Measurements from ENCODE around the gene KAZN. TPM values are rescaled to one million over a fixed set of nuclear protein-coding genes. Genes with fewer than 3 reads are reported as not detected.
"Not testable (repeated sequence)": the region's sequence is repeated elsewhere in the genome, so short reads cannot be mapped to it uniquely, and the experiment has no call there.

Gene KAZN
- polyA plus RNA-seq (2014; cell fraction: cytosol; rRNA removed), result 6.1 and 8.1 TPM in 2 replicates
- 5.6 and 13.4 TPM in 2 replicates for polyA plus RNA-seq (2014; cell fraction: nucleus; rRNA removed)

DNA sequence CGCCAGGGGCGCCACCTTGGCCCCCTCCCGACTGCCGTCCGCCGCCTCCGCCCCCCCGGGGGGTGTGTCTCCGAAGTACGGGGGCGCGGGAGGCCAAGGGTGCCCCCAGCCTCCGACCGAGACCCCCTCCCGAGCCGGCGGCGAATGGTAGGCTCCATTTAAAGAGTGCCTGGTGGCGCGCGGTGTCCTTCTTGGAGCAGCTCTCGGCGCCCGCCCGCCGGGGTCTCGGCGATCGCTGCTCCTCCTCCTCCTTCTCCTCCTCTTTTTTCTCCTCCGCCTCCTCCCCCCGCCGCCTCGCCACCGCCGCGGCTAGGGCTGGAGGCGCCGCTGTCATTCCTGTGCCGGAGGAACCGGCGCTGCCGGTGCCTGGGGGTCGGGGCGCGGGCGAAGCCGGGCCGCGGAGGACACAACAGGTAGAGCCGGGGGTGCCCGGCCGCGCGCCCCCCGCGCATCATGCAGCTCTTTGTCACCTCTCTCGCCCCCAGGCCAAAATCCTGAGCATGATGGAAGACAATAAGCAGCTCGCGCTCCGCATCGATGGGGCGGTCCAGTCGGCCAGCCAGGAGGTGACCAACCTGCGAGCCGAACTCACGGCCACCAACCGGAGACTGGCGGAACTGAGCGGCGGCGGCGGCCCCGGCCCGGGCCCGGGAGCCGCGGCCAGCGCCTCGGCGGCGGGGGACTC lies at the start of gene KAZN:
TSS of gene KAZN (plus strand) at position 188 of the 685 bp plus-strand sequence.
- peak; percentile 84 for DNase-seq (ENCODE audit: low spot score)

DNA sequence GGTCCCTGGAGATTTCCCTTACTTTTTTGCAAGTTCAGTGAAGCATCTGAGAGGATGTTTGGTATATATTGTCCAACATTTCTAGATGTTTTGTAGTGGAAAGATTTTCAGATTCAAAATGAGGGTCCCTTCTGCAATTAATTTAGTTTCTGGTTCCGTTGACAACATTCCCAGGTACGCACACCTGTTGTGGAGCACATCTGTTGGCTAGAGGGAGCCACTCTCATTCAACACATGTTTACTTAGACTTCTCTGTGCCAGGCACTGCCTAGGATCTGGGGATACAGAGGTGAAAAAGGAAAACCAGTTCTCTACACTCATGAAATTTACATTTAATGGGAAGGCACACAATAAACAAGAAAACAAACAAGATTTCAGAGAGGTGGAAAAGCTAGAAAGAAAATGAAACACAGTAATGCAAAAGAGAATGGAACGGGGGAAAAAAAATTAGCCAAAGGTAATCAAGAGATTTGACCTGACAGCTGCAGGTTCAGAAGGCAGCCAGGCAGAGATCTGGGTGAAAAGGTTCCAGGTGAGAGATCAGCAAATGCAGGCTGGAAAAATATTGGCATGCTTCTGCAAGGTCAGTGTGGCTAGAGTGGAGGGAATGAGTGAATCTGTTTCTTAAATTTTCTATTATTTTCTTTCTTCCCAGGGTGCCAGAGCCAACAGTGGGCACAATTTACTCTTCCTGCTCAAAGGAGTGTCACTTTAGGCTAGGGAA lies 48.4 kb upstream of the KAZN start:
- DNase-seq (ENCODE audit: low spot score), result no peak

DNA sequence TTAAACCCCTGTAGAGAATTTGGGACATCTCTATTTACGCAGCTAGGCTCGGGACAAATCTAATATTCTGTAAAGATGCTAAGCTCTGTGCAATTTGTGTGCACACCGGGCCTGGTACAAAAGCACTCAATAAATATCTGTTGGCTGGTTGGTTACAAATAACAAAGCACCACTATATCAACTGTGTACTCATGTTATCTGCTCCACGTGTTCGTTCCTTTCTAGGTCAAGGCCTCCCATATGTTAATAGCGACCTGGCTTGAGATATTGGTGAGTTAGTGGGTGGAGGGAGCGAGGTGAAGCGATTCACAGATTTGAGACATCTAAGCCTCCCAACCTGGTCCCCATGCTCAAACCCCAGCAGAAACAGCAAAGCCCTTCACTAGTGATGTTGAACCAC lies 47.1 kb upstream of the KAZN start:
- no peak for DNase-seq (ENCODE audit: low spot score)

DNA sequence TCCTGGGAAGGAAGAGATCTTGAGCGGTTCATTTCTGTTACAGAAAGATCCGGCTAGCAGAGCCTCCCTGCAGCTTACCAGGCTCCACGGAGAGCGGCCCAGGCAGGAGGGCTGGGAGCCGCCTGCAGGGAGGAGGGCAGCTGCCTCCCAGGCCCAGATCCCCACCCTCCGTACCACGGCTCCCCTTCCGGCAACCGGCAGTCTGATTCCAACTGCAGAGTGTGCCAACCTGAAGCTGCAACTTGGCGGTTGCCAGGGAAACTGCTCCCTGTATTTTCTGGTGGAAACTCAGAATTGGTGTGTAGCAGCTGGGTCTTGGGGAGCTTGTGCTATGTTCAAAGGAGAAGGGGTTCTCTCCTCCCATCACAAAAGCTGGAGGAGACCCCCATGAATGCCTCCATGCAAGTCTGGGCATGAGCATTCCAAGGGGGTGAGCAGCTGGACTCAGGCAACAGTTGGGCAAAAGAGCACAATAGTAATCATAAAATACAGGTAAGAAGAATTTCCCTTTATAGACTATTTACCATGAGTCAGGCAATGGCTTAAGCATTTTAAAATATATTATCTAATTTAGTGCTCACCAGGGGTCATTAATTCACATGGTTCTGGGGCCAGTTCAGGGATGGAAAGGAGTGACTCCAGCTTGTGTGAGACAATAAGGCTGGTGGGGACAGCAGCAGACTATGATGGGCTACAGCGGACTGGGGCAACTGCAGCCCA lies 46.1 kb upstream of the KAZN start:
- no peak for DNase-seq (ENCODE audit: low spot score)

DNA sequence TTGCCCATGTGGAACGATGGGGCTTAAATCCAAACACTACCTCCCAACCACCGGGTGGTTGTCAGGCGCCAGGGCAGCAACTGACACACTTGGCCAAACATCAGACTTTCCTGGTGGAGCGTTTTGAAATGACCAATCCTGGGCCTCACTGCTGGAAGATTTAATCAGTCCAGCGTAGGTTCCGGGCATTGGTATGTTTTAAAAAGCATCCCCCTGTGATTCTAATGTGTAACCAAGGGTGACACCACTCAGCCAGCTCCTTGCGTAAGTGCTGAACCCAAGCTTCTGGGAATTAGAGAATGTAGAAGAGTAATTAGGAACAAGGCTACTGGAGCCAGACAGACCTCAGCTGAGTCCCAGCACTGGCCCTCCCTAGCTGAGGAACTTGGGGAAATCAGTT lies 44.8 kb upstream of the KAZN start:
- DNase-seq (ENCODE audit: low spot score), result no peak

DNA sequence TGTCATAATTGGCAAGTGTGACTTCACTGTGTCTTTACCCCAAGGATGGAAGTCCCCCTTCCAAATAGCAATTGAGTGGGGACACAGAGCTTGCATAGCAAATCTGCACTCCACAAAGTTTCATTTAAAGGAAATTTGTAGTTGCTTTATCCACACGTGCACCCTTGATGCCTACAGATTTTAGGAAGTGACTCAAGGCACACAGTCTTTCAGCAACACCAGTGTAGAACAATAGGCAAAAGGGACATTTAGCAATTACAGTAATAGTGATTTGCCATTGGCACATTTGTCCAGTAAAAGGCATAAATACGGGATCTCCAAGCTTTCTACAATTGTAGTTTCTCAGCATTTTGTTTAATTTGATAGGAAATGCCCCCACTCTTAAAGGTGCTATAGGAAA lies 43.4 kb upstream of the KAZN start:
- no peak for DNase-seq (ENCODE audit: low spot score)

DNA sequence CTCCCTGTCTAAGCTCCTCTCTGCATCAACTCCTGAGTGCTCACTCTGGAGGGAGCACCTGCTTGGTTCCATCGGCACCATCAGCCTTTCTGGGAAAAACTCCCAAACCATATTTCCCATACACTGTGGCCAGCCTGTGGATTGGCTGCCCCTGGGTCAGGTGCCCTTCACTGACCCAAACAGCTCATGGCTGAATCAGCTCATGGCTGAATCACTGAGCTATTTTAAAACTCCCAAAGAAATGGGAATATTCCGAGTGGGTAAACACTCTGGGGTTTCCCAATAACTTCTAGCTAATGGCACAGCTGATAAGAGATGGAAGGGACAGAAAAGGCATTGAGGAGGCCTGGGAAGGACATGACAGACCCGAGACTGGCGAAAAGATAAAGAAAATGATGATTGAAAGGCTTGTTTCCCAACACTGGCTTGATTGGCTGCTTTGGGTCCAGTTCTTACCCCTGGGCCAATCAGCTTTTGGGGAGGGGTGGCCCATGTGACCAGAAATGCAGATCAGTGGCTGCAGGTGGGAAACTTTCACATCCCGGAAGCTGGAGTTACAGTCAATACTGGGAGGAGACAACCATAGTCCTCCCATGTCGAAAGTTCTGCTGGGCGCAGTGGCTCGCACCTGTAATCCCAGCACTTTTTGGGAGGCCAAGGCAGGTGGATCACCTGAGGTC lies 37.3 kb upstream of the KAZN start:
- no peak for DNase-seq (ENCODE audit: low spot score)

DNA sequence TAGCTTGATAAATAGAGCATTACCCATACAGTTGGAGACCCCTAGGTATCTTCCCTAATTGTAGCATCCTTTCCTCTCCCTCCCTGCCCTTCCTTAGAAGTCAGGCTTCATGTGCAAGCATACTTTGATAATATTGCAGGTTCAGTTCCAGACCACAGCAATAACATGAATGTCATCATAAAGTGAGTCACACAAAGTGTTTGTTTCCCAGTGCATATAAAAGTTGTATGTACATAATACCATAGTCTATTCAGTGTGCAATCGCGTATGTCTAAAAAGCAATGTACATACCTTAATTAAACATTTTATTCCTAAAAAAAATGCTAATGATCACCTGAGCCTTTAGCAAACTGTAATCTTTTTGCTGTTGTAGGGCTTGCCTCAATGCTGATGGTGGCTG lies 33.4 kb upstream of the KAZN start:
- DNase-seq (ENCODE audit: low spot score), result no peak

DNA sequence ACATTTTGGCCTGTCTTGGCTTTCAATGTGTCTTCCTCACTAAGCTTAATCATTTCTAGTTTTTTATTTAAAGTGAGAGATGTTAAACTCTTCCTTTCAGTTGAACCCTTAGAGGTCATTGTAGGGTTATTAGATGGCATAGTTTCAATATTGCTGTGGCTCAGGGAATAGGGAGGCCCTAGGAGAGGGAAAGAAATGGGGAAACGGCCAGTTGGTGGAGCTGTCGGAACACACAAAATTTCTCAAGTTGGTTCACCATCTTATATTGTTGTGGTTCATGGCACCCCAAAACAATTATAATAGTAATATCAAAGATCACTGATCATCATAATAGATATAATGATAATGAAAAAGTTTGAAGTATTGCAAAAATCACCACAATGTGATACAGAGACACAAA lies 31.4 kb upstream of the KAZN start:
- DNase-seq (ENCODE audit: low spot score), result no peak

DNA sequence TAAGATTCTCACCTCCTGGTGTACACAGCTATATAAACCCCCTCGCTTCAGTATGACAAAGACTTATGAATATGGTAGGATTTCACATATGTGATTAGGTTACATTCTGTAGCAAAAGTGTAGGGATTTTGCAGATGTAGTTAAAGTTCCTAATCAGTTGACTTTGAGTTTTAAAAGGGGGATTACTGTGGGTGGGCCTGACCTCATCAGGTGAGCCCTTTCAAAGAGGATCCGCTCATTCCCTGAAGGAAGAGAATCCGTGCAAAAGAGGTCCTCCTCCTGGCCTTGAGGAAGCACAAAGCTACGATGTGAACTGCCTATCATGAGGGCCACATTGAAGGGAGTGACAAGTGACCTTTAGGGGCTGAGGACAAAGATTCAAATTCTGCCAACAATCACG lies 30.6 kb upstream of the KAZN start:
- DNase-seq (ENCODE audit: low spot score), result no peak

DNA sequence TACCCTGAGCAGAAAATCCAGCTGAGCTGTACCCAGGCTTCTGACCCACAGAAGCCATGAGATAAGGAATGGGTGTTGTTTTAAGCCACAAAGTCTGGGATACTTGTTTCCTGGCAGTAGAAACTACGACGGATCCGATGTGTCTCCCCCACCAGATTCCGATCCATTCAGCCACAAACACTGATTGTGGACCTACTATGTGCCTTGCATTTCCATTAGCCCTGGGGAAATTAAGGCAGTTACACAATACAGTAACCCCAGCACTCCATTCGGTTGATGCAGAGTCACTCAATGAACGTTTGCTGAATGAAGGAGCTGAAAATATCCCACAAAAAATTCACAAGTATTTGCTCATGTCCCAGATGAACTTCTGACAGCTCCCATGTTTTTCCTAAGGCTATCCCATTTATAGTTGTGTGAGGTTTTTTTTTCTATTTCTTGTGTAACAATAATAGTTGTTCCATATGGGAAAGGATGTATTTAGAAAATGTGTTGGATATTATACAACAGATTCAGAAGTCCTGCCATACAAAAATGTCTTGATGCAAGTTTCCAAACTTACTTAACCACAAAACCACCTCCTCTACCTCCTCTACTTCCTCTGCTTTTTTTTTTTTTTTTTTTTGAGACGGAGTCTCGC lies 29.6 kb upstream of the KAZN start:
- no peak for DNase-seq (ENCODE audit: low spot score)

DNA sequence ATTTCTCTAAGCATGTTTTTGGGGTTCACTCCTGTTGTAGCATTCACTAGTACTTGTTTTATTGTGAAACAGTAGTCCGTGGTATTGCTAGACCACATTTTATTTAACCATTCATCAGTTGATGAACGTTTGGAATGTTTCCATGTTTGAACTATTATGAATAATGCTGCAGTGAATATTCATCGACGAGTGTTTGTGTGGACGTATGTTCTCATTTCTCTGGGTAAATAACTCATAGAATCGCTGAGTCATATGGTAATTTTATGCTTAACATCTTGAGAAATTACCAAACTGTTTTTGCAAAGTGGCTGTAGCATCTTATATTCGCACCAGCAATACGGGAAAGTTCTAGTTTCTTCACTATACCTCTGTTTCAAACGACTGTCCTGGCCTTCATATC lies 28.0 kb upstream of the KAZN start:
- no peak for DNase-seq (ENCODE audit: low spot score)

DNA sequence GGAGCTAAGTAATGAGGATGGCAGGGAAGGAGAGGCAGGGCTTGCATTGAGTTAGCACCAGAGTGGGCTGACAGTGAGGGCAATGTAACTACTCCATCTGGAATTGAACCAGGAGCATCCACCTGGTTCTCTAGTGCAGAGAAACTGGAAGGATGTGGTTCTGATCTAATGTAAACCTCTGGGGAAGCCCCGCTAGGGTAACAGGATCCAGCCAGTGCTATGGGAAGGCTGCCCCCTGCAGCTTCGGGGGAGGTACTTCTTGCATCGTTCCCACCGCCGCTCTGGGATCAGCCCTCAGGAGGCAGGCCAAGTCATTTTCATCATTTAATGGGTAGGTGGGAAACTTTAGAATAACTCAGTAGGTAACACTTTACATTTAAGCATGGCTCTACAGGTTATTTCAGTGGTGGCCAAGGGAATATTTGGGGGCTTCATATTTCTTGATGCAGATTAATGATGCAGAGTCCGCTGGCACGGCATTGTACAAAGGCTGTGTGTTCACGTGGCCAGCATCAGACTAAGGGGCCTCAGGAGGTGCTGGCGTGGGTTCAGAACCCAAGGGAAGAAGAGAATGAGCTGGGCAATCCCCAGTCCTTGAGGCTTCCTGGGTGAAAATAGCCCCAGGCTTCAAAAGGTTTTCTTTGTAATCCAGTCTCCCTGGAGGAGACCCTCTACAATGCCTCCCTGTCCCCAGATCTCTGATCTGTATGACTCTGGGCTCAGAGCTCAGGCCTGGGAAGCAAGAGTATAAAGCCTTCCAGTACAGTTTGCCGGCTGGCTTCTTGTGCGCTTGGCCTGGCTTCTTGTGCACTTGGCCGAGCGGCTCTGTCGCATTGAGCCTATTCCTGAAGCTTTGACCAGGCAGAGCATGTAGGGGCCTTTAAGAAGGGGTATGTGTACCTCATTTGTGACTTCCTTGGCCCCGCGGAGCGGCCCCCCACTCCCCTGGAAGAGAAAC lies 26.4 kb upstream of the KAZN start:
- peak; percentile 9 for DNase-seq (ENCODE audit: low spot score)

DNA sequence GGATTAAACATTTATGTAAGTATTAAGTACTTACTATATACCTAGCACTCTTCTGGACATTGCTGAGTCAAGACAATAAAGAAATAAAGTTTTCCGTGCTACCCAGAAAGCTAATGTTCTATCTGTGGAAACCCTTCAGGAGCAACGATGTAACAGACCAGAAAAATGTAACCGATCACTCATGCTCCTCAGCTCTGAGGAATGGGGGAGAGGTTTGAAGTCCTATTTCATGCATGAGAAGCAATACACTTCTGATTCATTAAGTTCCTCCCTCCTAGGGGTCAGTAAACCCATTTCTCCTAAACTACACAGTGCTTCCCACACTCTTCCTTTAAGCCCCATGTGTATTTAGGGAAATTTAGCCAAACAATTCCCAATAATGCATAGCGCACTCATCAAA lies 25.6 kb upstream of the KAZN start:
- DNase-seq (ENCODE audit: low spot score), result no peak

DNA sequence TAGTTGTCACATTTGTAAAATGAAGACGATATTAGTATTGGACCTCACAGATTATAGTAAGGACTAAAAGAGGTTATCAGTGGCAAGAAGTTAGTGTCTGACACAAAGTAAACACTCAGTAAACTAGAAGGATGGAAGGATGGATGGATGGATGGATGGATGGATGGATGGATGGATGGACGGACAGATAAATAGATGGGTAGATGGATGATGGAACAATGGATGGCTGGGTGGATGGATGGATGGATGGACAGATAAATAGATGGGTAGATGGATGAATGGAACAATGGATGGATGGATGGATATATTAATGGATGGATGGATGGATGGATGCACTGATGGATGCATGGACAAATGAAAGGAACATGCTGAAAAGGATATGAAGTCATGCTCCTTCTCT lies 22.3 kb upstream of the KAZN start:
- no peak for DNase-seq (ENCODE audit: low spot score)

DNA sequence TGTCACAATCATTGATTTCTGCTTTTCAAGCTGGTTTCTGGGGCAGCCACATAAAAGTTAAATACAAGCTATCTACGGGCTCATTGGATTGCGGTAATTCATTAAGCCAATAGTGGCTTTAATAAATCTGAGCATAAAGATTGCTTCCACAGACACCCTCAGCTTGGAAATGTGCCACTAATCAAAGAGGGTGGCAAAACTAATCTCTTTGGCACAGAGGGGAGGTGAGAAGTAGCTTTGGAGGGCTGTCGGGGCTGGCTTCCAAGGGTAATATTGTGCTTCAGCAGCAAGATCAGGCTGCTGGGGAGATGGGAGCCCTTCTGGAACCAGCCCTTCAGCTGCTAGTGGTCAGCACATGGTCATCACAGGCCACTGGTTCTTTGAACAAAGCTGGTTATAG lies 21.2 kb upstream of the KAZN start:
- no peak for DNase-seq (ENCODE audit: low spot score)

DNA sequence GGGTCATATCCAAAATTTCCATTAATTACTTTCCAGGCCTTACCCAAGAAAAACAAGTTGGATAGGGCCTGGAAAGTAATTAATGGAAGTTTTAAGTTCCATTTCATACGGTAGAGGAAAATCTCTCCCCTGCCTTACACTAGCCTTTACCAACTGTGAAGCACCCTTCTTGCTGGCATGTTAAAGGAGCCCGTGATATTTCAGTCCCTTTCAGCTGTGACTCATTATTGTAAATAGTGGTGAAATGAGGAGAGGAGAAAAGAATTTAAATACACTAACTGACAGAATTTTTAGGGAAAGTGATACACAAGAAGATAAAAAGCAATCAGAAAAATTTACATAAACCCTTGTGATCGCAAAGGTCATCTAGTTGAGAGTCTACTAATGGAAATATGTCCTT lies 20.3 kb upstream of the KAZN start:
- no peak for DNase-seq (ENCODE audit: low spot score)

DNA sequence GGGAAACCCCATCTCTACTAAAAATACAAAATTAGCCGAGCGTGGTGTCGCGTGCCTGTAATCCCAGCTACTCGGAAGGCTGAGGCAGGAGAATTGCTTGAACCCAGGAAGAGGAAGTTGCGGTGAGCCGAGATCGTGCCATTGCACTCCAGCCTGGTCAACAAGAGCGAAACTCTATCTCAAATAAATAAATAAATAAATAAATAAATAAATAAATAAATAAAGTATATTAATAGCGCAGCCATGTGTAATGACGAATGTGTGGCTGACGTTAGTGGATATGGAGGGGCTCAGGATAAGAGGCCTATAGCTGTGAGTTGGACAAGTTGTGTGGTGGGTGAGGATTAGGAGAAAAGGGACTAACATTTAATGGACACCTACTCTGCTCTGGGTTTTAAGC lies 18.2 kb upstream of the KAZN start:
- DNase-seq (ENCODE audit: low spot score), result not testable (repeated sequence)

DNA sequence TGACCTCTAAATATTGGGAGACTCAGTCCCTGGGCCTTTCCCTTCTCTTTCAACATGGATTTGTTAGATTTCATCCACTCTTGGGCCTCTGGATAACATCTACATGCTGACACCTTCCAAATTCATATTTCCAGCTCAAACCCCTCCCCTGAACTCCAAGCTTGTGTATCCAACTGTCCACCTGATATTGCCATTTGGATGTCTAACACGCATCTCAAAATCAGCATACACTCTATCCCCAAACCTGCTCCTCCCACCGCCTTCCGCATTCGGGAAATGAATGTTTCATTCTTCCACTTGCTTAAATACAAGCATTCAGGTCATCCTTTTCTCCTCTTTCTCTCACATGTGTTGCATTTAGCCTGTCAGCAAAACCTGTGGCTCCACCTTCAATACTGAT lies 17.5 kb upstream of the KAZN start:
- no peak for DNase-seq (ENCODE audit: low spot score)

DNA sequence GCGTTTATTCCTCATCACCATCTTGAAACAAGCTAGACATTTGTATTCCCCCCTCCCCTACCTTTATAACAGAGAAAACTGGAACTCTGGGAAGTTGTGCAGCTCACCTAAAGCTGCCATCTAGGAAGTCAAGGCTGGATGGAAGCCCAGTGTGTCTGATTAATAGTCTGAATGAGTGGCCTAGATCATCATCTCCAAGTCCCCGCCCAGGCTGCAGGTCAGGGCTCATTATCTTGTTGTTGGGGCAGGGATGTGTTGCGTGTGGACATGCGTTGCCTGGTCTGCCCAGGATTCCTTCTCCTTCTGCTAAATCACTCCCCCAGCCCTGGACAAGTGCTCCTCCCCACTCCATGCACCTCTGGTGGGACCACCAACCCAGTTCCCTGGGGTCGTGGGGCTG lies 14.7 kb upstream of the KAZN start:
- DNase-seq (ENCODE audit: low spot score), result no peak
